Stimulated activated CD4-positive, alpha-beta T cell treated with anti-CD3 and anti-CD28 coated beads, Interleukin-4, amount 100 ng/mL, for 1 hour (primary cell): ENCODE measurements around the gene APOL5.
"Not testable (repeated sequence)": the region's sequence is repeated elsewhere in the genome, so short reads cannot be mapped to it uniquely, and the experiment has no call there.

ENCODE experiments used
- DNase-seq: peaks from one replicate; pipeline ENCODE4 v3.0.0-alpha.2; 2020

Gene APOL5, protein sequence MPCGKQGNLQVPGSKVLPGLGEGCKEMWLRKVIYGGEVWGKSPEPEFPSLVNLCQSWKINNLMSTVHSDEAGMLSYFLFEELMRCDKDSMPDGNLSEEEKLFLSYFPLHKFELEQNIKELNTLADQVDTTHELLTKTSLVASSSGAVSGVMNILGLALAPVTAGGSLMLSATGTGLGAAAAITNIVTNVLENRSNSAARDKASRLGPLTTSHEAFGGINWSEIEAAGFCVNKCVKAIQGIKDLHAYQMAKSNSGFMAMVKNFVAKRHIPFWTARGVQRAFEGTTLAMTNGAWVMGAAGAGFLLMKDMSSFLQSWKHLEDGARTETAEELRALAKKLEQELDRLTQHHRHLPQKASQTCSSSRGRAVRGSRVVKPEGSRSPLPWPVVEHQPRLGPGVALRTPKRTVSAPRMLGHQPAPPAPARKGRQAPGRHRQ

DNA sequence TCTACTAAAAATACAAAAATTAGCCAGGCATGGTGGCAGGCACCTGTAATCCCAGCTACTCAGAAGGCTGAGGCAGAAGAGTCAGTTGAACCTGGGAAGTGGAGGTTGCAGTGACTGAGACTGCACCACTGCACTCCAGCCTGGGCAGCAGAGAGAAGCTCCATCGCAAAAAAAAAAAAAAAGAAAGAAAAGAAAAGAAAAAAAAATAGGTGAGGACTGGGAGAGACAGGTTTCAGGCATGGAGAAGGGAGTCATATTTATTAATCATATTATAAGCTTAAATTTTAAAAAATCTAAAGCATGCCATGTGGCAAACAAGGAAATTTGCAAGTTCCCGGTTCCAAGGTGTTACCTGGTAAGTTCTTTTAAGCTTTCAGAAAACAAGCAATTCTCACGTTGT is at the start of gene APOL5:
TSS of gene APOL5 (plus strand) at position 301 of the 400 bp plus-strand sequence. CDS start at position 301, 0 bp downstream.
- DNase-seq: no peak

DNA sequence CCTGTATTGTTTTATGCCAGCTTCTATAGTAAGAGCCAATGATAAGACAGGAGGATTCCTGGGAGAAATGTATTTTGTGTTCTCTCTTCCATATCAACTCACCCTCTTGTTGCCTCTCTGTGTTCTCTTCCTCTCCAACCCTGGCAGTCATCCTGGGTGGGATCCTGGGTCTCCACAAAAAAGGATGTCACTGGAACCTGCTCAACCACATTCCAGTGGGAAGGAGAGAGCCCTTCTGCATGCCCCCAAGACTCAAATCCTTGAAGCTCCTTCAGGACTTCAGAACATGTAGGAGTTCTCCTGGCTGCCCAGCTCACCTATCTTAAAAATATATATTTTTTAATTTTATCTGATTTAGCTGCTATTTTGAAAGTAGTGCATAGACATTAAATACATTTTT is 43.3 kb upstream of the APOL5 start:
- DNase-seq: no peak

DNA sequence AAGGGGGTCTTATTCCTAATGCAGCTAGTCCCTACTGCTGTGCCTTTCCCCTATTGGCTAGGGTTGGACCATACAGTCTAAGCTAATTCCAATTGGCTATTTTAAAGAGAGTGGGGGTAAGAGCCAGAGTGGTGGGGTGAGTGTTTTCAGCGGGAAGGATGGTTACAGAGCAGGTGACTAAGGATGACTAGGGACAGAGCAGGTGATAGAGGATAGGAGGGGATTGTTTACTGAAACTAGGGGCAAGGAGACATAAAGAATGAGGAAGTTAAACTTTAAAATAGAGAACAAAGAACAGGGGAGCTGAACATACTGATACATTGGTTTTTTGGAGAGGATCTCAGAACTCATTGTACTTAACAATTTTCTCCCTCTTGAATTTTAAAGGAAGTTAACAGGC is 41.6 kb upstream of the APOL5 start:
- not testable (repeated sequence) for DNase-seq

DNA sequence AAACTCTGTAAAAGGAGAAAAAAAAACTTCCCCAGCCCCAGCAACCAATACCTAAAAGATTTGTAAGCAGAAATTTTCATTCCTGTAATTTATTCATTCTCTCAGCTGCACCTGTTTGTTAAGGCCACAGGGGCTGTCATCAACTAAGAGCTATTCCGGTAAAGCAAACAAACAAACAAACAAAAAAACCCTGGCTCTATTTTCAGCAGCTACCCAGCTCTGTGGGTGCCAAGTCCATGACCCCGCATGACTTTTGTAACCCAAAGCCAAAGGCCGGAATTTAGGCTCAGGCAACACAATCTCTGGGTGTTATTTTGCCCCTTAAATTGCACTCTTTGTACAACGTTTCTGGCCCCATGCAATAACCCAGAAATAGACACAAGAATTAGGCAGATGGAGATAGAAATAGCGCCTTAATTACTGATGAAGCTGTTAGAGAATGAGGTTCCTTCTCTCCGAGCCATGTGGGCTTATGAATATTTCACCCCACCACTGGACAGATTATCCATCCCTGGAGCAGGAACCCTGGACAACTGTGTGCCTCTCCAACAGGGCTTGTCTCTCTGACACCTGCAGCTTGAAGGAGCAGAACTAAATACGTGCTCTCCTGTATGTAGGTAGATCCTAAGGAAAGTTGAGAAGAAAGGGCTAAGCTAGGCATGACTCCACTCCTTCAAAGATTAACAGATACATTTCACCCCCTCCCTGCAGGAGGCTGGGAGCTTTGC is 40.0 kb upstream of the APOL5 start:
- no peak for DNase-seq

DNA sequence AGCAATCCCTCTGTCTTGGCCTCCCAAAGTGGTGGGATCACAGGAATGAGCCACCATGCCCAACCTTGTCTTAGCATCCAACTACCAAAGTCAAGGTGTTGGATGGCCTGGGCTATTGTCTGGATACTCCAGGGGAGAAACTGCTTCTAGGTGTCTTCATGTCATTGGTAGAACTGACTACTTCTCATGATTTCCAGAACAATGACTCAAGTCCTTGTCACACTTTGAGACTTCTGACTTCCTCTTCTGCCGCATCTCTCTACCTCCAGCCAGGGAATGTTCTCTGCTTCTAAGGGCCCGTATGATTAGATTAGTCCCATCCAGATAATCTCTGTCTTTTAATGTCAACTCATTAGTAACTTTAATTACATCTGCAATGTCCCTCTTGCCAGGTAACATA is 38.8 kb upstream of the APOL5 start:
- DNase-seq: no peak

DNA sequence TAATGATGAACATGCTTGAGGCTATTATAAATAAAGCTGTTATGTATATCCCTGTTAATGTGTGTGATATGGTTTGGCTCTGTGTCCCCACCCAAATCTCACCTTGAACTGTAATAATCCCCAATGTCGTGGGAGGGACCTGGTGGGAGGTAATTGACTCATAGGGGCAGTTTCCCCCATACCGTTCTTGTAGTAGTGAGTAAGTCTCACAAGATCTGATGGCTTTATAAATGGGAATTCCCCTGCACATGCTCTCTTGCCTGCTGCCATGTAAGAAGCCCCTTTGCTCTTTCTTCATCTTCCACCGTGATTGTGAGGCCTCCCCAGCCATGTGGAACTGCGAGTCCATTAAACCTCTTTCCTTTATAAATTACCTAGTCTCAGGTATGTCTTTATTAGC is 38.2 kb upstream of the APOL5 start:
- peak; percentile 64 for DNase-seq

DNA sequence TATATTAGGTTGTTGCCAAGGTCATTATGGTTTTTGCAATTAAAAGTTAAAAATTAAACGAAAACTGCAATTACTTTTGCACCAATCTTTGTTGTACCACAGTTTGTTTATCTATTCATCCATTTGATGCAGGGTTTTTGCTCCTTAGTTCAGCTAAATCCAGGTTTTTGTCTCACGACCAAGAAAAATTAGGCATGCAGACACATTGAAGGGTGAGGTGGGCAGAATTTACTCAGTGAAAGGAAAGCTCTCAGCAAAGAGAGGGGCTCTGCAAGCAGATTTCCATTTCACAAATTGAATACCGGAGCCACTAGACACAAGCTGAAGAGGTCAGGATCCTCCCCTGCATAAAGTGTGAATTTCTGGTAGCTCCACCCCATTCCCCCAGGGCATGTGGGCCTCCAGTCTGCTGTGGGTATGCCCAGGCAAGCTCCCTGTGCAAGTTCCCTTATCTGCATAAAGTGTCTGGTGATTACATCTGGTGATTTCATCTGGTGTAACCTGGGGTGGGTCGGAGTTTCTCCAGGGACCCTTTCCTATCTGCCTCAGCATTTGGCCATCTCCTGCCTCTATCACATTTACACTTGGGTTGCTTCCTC is 36.1 kb upstream of the APOL5 start:
- DNase-seq: no peak

DNA sequence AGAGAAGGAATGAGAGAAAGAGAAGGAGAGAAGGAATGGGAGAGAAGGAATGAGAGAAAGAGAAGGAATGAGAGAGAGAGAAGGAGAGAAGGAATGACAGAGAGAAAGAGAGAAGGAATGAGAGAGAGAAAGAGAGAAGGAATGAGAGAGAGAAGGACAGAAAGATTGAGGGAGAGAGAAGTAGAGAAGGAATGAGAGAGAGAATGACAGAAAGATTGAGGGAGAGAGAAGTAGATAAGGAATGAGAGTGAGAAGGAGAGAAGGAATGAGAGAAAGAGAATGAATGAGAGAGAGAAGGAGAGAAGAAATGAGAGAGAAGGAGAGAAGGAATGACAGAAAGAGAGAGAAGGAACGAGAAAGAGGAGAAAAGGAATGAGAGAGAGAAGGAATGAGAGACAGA is 34.1 kb upstream of the APOL5 start:
- DNase-seq: no peak

DNA sequence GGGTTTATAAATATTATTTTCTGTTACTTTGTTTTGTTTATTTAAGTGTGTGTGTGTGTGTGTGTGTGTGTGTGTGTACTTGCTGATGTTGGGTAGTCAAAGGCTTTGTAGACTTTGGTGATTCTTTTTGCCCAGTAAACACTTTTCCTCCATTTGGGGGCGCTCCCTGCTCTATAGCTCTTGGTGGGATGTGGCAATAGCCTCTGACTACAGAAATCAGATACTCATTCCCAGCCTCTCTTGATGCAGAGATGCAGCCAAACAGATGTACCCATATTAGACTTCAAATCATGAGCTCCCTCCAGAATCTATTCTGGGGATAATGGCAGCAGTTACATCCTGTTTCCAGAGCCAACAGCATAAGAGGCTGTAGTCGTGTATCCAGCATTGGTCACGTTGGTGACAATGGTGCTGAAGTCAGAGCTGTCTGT is 33.4 kb upstream of the APOL5 start:
- no peak for DNase-seq

DNA sequence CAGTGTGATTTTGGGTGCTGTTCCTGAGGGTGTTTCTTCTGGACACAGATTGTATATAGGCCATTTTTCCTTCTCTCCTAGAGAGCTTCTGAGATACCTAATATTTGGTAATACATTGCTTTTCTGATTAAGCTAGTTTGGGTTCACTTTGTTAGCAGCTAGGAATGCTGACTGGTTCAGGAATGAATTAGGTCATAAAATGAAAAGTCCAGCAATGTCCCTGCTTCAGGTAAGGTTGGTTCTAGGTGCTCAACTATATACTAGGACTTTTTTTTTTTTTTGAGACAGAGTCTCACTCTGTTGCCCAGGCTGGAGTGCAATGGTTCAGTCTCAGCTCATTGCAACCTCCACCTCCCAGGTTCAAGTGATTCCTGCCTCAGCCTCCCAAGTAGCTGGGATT is 32.9 kb upstream of the APOL5 start:
- no peak for DNase-seq

DNA sequence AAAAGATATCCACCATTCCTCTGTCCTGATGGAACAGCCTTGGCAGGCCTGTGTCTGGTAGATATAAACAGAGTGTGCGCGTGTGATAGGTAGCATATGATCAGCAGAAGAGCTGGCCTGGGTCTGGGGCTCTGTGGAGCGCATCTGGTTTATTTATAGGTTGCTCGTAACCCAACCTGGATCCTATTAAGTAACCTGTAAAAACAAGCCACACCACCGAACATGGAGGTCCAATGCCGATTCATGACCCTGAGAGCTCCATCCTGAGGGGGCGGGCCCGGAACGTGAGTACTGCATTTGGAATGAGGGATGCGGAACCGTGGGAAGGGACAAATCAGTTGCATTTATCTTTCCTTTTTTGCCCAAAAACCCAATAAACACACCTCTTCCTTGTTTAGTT is 31.9 kb upstream of the APOL5 start:
- DNase-seq: no peak

DNA sequence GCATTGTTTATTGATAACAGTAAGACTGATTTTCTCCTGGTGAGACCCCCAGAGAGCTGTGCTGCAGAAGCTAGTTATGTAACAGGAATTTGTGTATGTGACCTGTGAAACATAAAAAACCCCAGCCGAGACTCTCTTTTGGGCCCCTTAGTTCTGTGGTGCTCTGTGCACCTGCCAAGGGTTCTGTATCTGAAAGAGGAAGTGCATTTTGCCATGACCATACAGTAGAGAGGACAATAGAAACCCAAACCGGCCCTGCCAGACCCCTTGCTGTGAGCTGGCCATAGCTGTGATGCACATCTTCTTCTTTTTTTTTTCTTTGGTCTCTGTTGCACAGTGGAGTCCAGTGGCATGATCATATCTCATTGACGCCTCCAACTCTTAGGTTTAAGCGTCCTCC is 31.4 kb upstream of the APOL5 start:
- DNase-seq: no peak

DNA sequence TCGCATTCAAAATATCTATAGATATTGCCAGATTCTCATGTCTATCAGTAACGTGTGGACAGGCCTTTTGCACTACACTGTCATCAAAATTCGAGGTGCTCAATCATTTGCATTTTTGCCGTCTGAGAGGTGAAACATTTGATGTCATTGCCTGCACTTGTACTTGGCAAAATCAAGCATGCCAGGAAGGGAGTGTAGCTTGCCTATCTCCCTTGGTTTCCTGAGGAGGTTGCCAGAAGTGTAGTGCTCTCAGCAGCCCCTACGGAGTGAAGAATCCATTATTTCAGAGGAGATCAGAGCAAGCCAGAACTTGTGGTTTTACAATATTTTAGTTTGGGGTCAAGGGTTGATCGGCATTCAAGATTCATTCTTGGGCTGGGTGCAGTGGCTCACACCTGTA is 30.2 kb upstream of the APOL5 start:
- no peak for DNase-seq

DNA sequence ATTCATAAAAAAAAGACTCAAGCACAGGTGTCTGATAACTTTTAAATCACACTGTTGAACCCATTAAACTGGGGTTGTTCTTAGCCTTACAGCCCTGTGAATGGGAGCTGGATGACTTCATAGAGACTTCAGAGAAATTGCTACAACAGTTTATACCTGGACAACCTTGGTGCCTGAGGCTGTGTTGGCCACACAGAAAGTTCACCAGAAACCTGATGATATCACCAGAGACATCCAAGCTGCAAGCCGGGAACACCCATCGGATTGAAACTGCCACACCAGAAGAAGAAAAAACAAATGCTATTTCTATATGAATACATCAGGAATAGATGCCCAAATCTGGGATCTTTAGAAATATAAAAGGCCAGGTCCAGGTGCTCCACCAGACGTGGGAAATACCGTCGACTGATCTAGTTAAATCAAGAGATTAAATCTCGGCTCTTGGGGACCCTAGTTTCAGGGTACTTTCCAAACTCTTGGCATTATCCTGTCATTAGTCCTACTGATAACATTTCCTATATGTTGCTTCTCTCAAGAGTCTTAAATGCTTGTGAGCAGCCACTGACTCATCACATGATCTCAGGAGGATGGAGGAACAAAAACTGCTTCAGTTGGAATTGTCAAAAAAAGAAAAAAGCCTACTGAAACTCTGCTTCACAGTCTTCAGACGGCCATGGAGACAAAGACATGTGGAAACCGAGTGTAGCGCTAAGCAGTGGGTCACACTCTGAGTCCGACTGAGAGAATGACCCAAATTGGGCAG is 28.6 kb upstream of the APOL5 start:
- DNase-seq: no peak

DNA sequence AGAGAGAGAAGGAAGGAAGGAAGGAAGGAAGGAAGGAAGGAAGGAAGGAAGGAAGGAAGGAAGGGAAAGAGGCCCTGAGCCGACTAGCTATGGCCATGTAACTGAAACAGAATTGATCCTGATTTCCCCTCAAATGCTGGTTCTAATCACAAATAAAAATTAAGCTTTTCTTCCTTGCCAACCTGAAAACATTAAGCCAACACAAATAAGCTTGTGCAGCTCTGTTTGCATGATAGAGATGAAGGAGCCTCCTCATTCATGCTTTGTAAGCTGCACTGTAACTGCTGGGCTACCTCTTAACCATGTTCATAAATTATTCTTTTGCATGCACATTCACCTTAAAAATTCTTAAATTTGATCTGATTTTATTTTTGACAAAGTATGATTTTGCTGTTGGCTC is 27.7 kb upstream of the APOL5 start:
- no peak for DNase-seq

DNA sequence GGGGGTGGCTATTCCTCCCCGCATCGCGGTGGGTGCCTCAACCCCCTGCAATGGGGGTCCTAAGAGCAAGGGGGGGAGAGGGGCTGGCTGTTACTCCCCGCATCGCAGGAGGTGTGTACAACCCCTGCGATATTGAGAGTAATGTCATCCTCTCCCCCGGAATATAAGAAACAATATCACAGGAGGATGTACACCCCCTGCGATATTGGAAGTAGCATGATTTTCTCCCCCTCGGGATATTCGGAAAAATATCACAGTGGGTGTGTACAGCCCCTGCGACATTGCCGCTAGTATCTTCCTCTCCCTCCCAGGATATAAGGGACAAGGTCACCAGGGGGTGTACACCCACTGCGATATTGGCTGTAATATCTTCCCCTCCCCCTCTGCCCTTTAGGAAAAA is 22.5 kb upstream of the APOL5 start:
- no peak for DNase-seq

DNA sequence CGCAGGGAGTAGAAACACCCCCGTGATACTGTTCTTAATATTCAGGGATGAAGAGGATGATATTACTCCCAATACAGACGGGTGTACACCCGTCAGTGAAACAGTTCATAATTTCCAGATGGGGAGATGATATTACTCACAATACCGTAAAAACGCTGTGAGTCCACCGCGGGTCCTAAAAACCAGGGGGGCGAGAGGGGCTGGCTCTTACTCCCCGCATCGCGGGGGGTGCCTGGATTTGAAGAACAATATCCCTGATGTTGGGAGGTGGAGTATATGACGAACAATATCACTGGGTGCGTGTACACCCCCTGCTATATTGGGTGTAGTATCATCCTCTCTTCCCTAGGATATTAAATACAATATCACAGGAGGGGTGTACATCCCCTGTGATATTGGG is 20.5 kb upstream of the APOL5 start:
- DNase-seq: no peak

DNA sequence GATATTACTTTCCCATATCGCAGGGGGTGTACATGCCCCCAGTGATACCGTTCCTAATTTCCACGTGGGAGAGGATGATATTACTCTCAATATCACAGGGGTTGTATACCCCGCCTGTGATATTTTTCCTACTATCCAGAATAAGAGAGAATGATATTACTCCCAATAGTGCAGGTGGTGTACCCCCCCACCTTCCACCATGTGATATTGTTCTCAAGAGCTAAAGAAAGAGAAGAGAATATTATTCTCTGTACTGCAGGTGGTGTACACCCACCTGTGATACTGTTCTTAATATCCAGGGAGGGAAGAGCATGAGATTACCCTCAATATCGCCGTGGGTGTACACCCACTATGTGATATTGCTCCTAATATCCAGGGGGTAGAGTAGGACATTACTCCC is 17.8 kb upstream of the APOL5 start:
- DNase-seq: not testable (repeated sequence)

DNA sequence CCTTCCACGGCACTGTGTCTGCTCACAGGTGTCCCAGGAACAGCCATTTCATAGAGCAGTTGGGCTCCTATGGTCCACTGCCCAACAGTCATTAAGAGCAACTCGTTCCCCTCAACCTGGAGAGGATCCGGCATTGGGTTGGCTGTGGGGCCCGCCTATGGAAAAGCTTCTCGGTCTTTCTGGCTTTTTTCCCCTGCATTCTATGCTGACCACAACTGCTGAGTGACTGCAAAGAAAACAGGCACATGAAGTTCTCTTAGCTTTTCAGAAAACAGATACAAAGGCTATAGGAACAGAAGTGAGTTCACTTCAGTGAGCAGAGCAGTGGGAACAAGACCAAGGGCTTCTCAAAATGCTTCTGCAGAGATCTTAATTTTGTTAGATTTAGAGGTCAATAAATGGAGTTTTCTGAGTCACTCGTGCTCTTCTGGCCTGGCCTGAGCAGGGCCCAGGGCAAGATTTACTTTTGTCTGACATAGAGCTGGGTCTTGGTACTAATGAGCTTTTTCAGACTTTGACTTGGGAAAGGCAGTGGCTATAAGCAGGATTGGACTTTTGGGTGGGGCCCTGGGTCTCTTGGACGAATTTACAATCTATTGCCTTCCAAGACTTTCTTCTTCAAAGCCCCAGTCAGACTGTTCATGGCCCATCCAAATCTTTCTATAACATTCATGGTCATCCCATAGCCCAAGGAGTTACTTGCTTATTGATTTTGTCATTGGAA is 13.6 kb upstream of the APOL5 start:
- DNase-seq: no peak

DNA sequence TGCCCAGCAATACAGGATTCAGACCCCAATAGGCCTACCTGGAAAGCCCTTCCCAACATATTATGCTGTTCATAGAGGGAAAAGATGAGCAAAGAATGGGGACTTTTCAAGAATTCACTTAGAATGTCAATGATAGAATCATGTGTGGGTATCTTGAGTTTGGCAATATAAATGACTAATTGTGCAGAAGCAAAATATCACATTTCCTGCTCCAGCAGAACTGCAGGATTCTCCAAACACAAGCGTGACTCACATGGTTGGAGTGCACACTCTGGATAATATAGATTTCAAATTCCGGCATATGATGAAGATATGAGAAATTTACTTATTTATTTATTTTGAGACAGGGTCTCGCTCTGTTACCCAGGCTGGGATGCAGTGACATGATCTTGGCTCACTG is 12.5 kb upstream of the APOL5 start:
- no peak for DNase-seq

DNA sequence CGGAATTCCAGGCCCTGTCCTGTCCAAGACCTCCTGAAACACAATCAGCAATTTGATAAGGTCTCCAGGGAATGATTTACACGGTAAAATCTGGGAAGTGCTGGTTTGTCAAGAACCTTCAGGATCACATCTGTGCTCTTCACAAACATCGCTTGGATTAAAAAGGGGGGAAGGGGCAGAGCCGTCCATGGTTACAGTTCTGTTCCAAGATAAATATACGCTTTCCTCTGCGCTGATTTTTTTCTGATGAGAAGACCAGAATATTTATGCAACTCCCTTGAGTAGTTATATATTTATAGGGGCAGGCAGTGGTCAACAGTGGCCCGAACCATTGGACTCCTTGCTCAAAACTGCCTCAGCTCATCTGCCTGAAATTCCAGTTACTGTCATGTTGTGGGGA is 9.2 kb upstream of the APOL5 start:
- DNase-seq: no peak

DNA sequence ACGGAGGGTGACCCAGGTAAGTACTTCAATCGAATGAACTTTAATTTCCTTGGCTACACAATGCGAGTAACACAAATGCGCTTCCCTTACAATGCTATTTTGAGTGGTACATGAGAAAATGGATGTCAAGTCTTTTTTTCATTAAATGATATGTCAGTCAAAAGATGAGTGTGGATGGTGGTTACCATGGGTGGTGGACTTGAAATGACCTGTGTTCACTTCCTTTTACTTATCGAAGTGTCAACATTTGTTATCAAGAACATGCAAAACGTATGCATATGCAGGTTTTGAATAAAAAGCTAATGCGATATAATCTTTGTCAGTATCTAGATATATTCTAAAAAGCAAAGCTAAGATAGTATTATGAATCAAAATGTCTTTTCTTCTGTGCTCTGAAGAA is 8.8 kb upstream of the APOL5 start:
- no peak for DNase-seq

DNA sequence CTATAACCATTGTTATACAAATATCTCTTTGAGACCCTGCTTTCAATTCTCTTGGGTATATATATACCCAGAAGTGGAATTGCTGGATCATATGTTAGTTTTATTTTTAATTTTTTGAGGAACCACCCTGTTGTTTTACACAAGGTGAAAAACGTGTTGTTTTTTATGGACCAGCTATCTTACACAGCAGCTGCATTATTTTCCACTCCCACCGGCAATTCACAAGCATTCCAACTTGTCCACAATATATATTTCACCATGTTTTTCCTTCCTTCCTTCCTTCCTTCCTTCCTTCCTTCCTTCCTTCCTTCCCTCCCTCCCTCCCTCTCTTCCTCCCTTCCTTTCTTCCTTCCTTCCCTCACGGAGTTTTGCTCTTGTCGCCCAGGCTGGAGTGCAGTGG is 6.3 kb upstream of the APOL5 start:
- DNase-seq: no peak
